CD4-positive, alpha-beta T cell treated with Interferon gamma for 1 hour (primary cell): Measurements from ENCODE around the gene UCN3.

Experiments
- DNase-seq: peaks from one replicate; pipeline ENCODE4 v3.0.0-alpha.2; 2020

UCN3 gene, protein sequence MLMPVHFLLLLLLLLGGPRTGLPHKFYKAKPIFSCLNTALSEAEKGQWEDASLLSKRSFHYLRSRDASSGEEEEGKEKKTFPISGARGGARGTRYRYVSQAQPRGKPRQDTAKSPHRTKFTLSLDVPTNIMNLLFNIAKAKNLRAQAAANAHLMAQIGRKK

GRCh38 chr10:5364890-5365338 lies at the start of gene UCN3:
TSS of gene UCN3 (plus strand) at chr10:5364966. CDS start at chr10:5373721, 8,755 bp downstream.
- no peak for DNase-seq

GRCh38 chr10:5317547-5318107 lies 47.1 kb upstream of the UCN3 start:
- peak; percentile 46 for DNase-seq

GRCh38 chr10:5318148-5318547 lies 46.6 kb upstream of the UCN3 start:
- DNase-seq = no peak

DNA sequence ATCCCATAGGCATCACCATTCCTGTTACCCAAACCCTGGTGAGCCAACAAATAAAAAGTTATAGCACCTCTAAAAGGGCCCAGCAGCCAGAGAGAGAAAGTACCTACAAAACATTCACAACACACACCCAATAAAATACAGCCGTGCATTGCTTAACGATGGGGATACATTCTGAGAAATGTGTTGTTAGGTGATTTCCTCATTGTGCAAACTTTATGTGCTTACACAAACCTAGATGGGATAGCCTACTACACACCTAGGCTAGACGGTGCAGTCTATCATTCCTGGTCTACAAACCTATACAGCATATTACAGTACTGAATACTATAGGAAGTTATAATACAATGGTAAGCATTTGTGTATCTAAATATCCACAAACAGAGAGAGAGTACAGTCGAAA lies 44.9 kb upstream of the UCN3 start:
- no peak for DNase-seq

DNA sequence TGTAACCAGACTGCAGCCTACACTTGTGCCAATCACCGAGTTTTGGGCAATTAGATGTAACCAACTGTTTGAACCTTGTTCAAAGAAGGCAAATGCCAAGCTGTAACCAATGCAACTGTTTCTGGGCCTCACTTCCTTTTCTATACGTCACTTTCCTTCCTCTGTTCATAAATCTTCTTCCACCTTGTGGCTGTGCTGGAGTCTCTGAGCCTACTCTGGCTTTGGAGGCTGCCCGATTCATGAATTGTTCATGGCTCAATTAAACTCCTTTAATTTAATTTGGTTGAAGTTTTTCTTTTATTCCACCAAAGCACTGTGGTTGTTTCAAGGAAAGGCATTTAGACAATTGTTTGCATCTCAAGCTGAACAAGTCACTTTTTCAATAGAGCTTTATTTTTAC lies 43.5 kb upstream of the UCN3 start:
- no peak for DNase-seq

GRCh38 chr10:5323446-5323845 lies 41.3 kb upstream of the UCN3 start:
- no peak for DNase-seq

DNA sequence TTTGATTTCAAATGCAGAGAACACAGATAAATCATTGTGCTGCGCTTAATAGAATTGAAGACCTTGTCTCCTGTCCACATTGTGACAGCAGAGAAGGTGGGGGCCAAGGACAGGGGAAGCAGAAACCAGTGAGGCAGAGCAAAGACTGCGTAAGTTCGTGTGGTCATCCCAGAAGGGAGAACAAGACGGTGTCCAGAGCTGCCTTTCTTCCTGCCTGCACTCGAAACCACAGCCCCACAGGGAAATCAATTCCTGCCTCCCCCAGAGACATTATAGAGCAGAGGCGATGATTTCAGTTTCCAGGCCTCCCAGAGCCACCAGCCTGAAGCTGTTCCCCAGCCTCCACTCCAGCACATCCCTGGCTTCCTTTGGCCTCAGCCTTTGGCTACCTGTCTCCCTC lies 39.7 kb upstream of the UCN3 start:
- no peak for DNase-seq

GRCh38 chr10:5334196-5334880 lies 30.4 kb upstream of the UCN3 start:
- no peak for DNase-seq

- DNase-seq = no peak
These were observed 26.8 kb upstream of the UCN3 start for GRCh38 chr10:5338010-5338409.

- DNase-seq = no peak
These were observed 21.7 kb upstream of the UCN3 start for GRCh38 chr10:5343092-5343491.

GRCh38 chr10:5343561-5343960 lies 21.2 kb upstream of the UCN3 start:
- no peak for DNase-seq

- no peak for DNase-seq
These were observed 20.8 kb upstream of the UCN3 start for GRCh38 chr10:5343979-5344378.

DNA sequence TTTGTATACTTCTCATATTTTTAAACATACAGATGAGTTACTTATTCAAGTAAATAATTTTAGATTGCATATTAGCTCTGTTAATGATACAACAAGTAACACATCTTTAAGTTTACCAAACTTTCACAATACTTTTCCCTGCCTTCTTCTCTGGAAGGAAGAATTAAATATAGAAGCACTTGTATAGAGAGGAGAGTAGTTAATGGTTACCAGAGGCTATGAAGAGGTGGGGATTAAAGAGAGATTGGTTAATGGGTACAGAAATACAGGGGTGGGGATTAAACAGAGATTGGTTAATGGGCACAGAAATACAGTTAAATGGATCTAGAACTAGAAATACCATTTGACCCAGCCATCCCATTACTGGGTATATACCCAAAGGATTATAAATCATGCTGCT lies 20.0 kb upstream of the UCN3 start:
- DNase-seq = no peak

- DNase-seq = no peak
These were observed 17.9 kb upstream of the UCN3 start for GRCh38 chr10:5346881-5347280.

DNA sequence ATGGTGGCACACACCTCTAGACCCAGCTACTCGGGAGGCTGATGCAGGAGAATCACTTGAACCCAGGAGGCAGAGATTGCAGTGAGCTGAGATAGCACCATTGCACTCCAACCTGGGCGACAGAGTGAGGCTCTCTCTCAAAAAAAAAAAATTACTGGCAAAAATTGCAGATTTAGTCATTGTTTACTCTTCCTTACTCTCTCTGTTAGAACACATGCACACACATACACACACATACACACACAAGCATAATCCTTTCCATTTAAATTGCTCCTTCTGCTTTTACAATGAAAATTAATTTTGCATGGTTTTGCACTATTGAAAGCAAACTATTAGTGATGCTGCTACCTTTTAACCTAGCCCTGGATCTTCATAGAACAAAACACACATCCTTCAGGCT lies 15.4 kb upstream of the UCN3 start:
- no peak for DNase-seq

DNA sequence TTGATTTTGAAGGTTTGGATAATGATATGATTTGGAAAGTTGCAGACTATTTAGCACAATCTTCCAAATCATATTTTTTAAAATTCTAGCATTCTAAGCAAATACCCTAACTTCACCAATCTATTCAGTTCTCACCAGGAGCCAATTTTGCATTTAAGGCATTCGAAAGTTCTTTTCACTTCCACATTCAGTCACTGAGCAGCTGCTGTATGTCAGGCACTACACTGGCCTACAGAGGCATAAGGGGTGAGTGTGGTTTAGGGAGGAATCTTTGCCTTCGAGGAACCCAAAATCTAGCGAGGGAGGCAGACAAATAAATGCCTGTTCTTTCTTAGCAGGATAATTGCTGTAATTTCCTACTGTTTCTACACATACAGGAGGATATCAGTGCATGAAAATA lies 10.7 kb upstream of the UCN3 start:
- no peak for DNase-seq

DNA sequence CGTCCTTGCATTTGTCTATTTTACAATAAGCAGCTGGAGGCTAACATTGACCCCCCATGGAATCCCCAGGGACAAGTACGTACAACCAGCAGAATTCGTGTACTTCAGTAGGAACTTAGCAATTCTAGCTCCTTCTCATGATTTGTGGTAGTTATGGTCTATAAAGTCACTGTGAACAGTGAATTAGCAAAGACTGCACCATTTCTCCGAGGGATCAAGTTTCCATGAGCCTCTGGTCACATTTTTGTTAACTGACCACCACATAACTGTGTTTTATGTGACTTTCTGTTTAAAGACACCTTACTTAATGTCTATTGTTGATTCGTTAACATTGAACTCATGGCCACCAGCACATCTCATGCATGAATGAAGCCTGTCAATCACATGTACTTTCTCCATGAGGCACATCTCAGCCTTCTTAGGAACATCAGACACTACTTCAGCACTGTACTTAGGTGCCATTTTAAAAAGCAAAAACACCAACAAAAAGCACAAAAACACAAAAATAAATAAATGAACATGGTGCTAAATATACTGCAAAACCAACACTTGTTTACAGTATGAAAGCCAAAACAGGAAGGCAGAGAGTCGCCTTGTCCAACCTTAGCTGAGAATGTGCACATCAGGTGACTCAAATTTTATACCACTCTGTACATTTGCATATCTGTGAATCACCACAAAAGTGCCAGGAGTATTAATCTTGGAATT lies 9.0 kb upstream of the UCN3 start:
- DNase-seq = no peak

DNA sequence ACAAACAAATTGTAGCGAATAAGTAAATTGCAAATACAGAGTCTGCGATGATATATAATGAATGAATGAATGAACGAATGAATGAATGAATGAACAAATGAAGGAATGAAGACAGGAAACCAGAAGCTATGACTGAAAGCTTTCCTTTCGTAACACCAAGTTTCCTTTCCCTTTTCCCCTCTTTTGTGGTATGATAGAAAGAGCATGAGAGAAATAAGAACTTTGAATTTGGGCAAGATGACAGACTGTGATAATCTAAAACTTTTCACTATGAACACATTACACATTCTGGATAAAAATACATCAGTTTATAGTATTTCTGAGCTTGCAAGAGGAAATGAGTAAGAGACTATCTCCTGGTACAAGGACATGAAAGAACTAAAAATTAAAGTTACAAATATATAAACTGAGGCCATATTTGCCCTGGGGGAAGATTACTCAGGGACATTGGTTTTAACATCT lies 8.4 kb upstream of the UCN3 start:
- DNase-seq = no peak

DNA sequence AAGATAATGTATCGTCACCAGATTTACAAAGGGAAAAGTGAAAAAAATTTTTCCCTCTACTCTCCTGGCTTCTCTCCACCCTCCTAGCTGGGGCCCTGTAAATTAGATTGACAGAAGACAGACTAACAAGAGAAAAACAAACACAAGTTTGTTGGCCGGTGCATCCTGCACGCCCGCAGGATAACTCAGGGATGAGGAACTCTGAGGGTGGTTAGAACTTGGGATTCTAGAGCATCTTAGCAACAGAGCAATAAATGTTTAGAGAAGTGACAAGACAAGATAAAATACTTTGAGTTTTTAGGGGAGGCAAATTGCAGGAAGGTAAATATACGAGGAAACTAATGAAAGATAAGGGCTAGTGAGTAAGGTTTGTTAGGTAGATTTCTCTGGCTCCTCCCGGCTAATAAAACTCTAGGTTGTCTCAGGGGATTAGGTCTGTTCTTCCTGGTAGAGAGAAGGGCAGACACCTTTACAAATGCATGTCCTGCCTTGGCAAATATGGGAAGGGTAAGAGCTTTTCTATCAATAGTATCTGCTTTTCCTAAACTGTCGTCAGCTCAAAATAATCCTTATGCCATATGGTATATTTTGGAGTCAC lies 4.3 kb upstream of the UCN3 start:
- no peak for DNase-seq

DNA sequence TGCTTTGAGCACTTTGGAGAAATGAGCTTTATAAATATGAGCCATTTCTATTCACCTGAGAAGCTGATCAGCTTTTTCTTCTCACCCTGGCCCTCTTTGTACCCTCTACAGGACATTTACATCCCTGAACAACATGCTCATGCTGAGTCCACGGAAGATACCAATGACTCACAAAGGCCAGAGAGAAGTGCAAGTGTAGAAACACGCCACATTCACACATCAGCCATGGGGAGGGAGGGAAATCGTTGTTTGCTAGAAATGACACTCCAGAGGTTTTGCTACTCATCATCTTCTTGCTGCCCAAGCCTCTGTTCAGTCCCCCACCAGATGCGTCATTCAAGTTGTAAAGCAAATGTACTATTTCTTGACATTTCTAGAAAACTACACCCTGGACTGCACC lies 2.8 kb upstream of the UCN3 start:
- DNase-seq = no peak

DNA sequence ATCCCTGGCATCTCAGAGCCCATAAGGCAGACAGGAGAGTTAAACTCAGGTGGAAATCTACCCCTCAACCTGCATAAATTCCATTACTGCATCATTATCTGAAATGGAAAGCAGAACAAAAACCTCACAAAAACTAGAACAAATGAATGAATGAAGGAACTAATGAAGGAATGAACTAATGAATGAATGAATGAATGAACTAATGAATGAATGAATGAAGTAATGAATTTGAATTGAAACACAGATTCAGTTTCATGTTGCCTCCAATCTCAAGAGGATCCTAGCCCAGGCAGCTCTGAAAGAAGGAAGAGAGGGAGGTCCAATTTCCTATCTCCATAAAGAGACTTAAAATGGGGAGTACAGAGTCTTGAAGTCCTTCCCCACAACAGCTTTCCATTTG lies 1.9 kb upstream of the UCN3 start:
- DNase-seq = no peak

DNA sequence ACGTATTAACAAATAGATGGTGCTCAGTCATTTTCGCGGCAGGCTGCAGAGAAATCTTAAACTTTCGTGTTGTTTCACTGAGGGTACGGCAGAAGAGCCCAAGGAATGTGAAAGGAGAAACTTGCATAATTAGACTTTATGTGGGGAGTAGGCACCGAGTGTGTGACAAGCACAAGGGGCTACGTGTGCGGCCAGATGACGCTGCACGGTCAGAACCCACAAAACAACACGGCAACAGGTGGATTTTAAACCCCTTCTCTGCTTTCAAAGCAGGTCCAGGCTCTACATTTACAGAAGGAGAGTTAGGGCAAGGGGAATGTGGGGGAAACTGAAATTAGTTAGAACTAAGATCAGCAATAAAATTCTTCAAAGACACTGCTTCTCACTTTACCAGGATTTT lies 392 bp upstream of the UCN3 start:
- DNase-seq = no peak

GRCh38 chr10:5365928-5366327 lies 1.2 kb downstream of the UCN3 start:
- DNase-seq = no peak
